Activated CD4-positive, alpha-beta T cell treated with anti-CD3 and anti-CD28 coated beads for 1 hour (primary cell): ENCODE results near the gene NCCRP1.
"Not testable (repeated sequence)": the region's sequence is repeated elsewhere in the genome, so short reads cannot be mapped to it uniquely, and the experiment has no call there.

ENCODE experiments used
- DNase-seq: peaks from one replicate; pipeline ENCODE4 v3.0.0-alpha.2; 2020

NCCRP1 gene

DNA sequence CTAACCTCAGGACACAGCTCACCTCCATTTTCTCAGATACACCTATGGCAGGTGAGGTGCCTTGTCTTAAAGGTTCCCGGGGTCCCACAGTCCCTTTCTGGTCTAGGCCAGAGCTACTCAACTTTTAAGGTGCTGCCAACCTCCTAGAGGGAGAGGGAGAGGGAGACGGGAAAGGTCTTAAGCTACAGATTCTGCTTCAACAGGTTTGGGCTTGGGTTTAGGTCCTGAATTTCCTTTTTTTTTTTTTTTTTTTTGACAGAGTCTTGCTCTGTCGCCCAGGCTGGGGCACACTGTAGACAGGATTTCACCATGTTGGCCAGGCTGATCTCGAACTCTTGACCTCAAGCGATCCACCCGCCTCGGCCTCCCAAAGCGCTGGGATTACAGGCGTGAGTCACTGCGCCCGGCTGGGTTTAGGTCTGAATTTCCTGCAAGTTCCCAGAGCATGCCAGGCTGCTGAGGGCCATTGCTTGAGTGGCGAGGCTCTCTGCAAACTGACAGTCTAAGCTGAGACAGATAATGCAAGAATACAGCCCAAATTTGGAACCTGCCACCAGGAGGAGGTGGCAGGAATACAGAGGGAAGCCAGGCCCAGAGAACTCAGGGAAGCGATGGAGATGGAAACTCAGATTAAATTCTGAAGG lies 15.1 kb downstream of the NCCRP1 start:
- no peak for DNase-seq

- DNase-seq = peak; percentile 29
Observed at GRCh38 chr19:39212375-39212742, 15.6 kb downstream of the NCCRP1 start.

- DNase-seq = not testable (repeated sequence)
Observed at GRCh38 chr19:39215323-39215722, 18.6 kb downstream of the NCCRP1 start.

GRCh38 chr19:39217094-39217493 lies 20.3 kb downstream of the NCCRP1 start:
- DNase-seq = no peak

GRCh38 chr19:39218230-39219007 lies 21.7 kb downstream of the NCCRP1 start:
- DNase-seq = no peak

DNA sequence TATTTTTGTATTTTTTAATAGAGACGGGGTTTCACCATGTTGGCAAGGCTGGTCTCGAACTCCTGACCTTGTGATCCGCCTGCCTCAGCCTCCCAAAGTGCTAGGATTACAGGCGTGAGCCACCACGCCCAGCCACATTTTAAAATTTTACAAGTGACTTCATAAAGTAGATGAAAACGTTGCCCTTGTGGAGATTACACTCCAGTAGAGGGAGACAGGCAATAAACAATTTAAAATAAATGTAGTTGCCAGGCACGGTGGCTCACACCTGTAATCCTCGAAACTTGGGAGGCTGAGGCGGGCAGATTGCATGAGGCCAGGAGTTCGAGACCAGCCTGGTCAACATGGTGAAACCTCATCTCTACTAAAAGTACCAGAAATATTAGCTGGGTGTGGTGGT lies 22.3 kb downstream of the NCCRP1 start:
- DNase-seq = not testable (repeated sequence)

DNA sequence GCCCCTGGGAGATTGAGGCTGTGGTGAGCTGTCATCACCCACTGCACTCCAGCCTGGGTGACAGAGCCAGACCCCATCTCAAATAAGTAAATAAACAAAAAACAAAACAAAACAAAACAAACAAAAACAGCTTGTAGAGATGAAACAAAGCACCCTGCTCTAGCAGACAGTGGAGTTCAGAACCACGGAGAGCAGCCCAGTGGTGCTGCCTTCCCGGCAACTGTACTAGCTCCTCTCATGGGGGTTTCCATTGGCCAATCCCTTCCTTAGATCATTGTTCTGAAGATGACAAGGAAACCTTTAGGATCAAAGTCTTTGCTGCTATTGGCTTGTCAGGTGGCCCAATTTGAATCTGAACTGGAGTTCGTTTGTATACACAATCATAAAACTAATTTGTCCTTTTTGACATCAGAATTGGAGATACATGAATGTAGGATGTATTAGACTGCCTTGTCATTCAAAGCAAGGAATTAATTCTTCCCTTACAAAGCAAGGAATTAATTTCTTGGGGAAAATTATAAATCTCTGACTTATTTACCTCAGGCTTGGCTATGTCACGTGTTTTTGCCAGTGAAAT lies 27.0 kb downstream of the NCCRP1 start:
- no peak for DNase-seq

GRCh38 chr19:39224910-39225309 lies 28.1 kb downstream of the NCCRP1 start:
- DNase-seq = no peak

DNA sequence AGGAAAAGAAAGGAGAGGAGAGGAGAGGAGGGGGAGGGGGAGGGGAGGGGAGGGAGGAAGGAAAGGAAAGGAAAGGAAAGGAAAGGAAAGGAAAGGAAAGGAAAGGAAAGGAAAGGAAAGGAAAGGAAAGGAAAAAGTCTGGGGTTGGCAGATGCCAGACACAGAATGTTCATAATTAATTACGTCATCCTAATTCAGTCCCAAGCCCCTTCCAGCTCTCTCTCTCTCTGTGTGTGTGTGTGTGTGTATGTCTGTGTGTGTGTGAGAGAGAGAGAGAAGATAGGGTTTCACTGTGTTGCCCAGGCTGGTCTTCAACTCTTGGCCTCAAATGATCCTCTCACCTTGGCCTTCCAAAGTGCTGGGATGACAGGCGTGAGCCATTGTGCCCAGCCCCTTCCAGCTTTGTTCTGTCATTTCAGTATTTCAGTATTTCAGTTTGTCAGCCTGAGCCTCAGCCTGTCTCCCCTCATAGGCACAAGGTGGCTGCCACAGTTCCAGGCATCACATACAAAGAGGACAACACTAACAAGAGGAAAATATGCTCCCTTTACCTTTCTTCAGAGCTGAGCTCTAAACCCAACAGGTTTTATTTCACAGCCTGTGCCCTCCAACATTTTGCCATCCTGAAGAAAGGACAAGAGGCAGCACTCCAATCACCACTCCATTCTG lies 33.5 kb downstream of the NCCRP1 start:
- no peak for DNase-seq

DNA sequence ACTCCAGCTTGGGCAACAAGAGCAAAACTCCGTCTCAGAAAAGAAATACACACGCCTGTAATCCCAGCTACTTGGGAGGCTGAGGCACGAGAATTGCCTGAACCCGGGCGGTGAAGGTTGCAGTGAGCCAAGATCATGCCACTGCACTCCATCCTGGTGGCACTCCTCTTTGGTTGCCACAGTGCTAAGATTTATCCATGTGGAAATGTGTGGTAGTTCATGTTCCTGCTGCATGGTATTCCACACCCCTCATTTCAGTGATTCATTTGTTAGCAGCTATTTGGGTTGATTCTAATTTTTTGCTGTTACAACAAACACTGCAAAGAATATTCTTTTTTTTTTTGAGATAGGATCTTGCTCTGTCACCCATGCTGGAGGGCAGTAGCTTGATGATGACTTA lies 35.9 kb downstream of the NCCRP1 start:
- no peak for DNase-seq

- no peak for DNase-seq
Observed at GRCh38 chr19:39236527-39236926, 39.8 kb downstream of the NCCRP1 start.

GRCh38 chr19:39237200-39238184 lies 40.7 kb downstream of the NCCRP1 start:
- DNase-seq = peak; percentile 24

DNA sequence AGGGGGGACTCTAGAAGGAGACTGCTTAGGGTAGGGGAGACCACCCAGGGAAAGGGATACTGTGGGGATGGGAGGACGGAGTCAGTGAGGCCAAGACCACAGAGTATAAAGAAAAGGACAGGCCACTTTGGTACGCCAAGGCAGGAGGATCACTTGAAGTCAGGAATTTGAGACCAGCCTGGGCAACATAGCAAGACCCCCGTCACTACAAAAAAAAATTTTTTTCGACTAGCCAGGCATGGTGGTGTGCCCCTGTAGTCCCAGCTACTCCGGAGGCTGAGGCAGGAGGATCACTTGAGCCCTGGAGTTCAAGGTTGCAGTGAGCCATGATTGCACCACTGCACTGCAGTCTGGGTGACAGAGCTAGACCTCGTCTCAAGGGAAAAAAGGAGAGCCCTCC lies 41.4 kb downstream of the NCCRP1 start:
- DNase-seq = no peak

GRCh38 chr19:39238944-39239343 lies 42.2 kb downstream of the NCCRP1 start:
- no peak for DNase-seq

DNA sequence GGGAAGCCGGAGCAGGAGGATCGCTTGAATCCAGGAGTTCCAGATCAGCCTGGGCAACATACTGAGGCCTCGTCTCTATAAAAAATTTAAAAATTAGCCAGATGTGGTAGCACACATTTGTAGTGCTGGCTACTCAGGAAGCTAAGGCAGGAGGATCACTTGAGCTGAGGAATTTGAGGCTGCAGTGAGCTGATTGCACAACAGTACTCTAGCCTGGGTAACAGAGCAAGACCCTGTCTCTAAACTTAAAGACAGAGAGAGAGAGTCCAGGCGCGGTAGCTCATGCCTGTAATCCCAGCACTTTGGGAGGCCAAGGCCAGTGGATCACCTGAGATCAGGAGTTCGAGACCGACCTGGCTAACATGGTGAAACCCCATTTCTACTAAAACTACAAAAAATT lies 43.7 kb downstream of the NCCRP1 start:
- DNase-seq = no peak

- DNase-seq = not testable (repeated sequence)
Observed at GRCh38 chr19:39243741-39244140, 47.0 kb downstream of the NCCRP1 start.

GRCh38 chr19:39244410-39245100 lies 47.8 kb downstream of the NCCRP1 start, which contains the start of gene IFNL3:
Gene IFNL3, minus strand, starts transcription at chr19:39245006. Its CDS starts 39 bp downstream, at chr19:39244967.
- DNase-seq = not testable (repeated sequence)

GRCh38 chr19:39245166-39245565 lies 48.4 kb downstream of the NCCRP1 start:
- not testable (repeated sequence) for DNase-seq

DNA sequence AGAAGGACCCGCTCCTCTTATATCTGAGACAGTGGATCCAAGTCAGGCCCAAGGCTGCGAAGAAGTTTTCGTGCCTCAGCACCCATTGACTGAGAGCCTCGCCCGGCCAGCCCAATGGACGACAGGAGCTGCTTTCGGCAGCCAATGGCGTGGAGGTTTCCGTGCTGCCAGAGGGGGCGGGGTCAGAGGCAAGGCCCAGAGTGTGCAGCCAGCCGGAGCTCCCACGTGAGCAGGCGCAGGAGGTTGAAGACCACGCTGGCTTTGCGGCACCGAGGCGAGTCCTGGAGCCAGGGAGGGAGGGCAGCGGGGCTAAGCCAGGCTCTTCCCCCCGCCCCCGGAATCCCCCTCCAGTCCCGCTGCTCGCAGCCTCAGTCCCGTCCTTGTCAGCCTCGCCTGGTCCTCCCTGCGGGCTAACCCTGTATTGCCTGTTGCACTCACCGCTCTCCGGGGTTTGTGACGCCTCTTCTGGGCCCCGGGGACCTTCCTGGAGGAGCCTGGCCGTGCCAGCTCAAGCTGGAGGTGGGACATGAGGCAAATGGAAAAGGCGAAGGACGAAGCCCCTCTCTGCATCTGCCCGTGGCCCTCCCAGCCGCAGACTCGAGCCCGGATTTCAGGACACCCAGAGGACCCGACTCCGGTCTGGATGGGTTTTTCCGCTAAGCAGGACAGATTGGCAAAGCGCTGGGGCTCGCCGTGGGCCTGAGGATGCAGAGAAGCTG lies 50.3 kb downstream of the NCCRP1 start:
- DNase-seq = no peak

- no peak for DNase-seq
Observed at GRCh38 chr19:39247701-39248664, 51.2 kb downstream of the NCCRP1 start.
